ENCODE measurements around the gene TASP1.

Gene TASP1

GRCh38 chr20:13353261-13353945 lies 285.3 kb downstream of the TASP1 start:
- no peak for TF ChIP-seq CTCF (IDR thresholded peaks at IDR 0.05; ENCODE audit: borderline replicate concordance, insufficient read depth, low read depth, low read length)
- no peak overlapping the region for H3K4me3 ChIP-seq (ENCODE audit: low read depth, low read length)

GRCh38 chr20:13349235-13349604 lies 289.5 kb downstream of the TASP1 start:
- no peak for TF ChIP-seq CTCF (IDR thresholded peaks at IDR 0.05; ENCODE audit: borderline replicate concordance, insufficient read depth, low read depth, low read length)
- no peak overlapping the region for H3K4me3 ChIP-seq (ENCODE audit: low read depth, low read length)

GRCh38 chr20:13348311-13349234 lies 290.2 kb downstream of the TASP1 start:
- no peak overlapping the region for H3K4me3 ChIP-seq (ENCODE audit: low read depth, low read length)
- TF ChIP-seq CTCF (IDR thresholded peaks at IDR 0.05; ENCODE audit: borderline replicate concordance, insufficient read depth, low read depth, low read length), result no peak

GRCh38 chr20:13344671-13345070 lies 294.1 kb downstream of the TASP1 start:
- H3K4me3 ChIP-seq (ENCODE audit: low read depth, low read length), result no peak overlapping the region
- TF ChIP-seq CTCF (IDR thresholded peaks at IDR 0.05; ENCODE audit: borderline replicate concordance, insufficient read depth, low read depth, low read length), result no peak

- no peak overlapping the region for H3K4me3 ChIP-seq (ENCODE audit: low read depth, low read length)
Observed at GRCh38 chr20:13342469-13343242, 296.1 kb downstream of the TASP1 start.

More at GRCh38 chr20:13342469-13343242, 296.1 kb downstream of the TASP1 start:
- TF ChIP-seq CTCF (IDR thresholded peaks at IDR 0.05; ENCODE audit: borderline replicate concordance, insufficient read depth, low read depth, low read length), result no peak
